Measurements from ENCODE around the gene ARID2. TPM values are rescaled to one million over a fixed set of nuclear protein-coding genes. Genes with fewer than 3 reads are reported as not detected.

Gene ARID2
- 10 to 100 TPM; 29.0 to 33.6 TPM for total RNA-seq

- ATAC-seq (replicated peaks) = peak; percentile 39
- H3K9me3 Mint-ChIP-seq = no peaks in the 10 kb centered on the region
- H3K36me3 Mint-ChIP-seq (ENCODE audit: low read depth) = peaks cover 44% of the 10 kb centered on the region
- peak within 1 kb of the TSS; percentile 99 for H3K27ac Mint-ChIP-seq
- no peaks in the 10 kb centered on the region for H3K27me3 Mint-ChIP-seq
- H3K4me3 Mint-ChIP-seq = peak within 1 kb of the TSS; percentile 84
- H3K4me1 Mint-ChIP-seq = peaks cover 10% of the 10 kb centered on the region
Observed at GRCh38 chr12:45729233-45730083, at the start of gene ARID2. Gene ARID2 (plus strand): TSS chr12:45729706. CDS start chr12:45729837, 131 bp downstream.

- H3K9me3 Mint-ChIP-seq = no peaks in the 10 kb centered on the region
- H3K27me3 Mint-ChIP-seq = peaks cover 3% of the 10 kb centered on the region
- no peaks in the 10 kb centered on the region for H3K4me1 Mint-ChIP-seq
- H3K36me3 Mint-ChIP-seq (ENCODE audit: low read depth) = no peaks in the 10 kb centered on the region
- ATAC-seq (replicated peaks) = no peak
- H3K27ac Mint-ChIP-seq = no peak overlapping the region
- H3K4me3 Mint-ChIP-seq = no peak overlapping the region
Observed at GRCh38 chr12:45680362-45680761, 49.1 kb upstream of the ARID2 start.

GRCh38 chr12:45681465-45681864, 48.0 kb upstream of the ARID2 start:
- H3K27me3 Mint-ChIP-seq = peaks cover 3% of the 10 kb centered on the region
- no peak overlapping the region for H3K27ac Mint-ChIP-seq
- H3K4me1 Mint-ChIP-seq = no peaks in the 10 kb centered on the region

GRCh38 chr12:45685680-45686079, 43.8 kb upstream of the ARID2 start:
- Mint-ChIP-seq H3K4me3 (no peak overlapping the region), H3K4me1 (no peaks in the 10 kb centered on the region), H3K36me3 (ENCODE audit: low read depth) (no peaks in the 10 kb centered on the region), H3K27ac (no peak overlapping the region), H3K27me3 (peaks cover 7% of the 10 kb centered on the region), H3K9me3 (no peaks in the 10 kb centered on the region)
- ATAC-seq (replicated peaks) = peak; percentile 62

More at GRCh38 chr12:45681465-45681864, 48.0 kb upstream of the ARID2 start:
- Mint-ChIP-seq H3K36me3 (ENCODE audit: low read depth) (no peaks in the 10 kb centered on the region), H3K4me3 (no peak overlapping the region), H3K9me3 (no peaks in the 10 kb centered on the region)
- ATAC-seq (replicated peaks) = peak; percentile 89

GRCh38 chr12:45687081-45688015, 42.2 kb upstream of the ARID2 start:
- Mint-ChIP-seq H3K36me3 (ENCODE audit: low read depth) (no peaks in the 10 kb centered on the region), H3K9me3 (no peaks in the 10 kb centered on the region), H3K4me3 (no peak overlapping the region), H3K27me3 (peaks cover 7% of the 10 kb centered on the region), H3K27ac (no peak overlapping the region), H3K4me1 (no peaks in the 10 kb centered on the region)
- ATAC-seq (replicated peaks) = peak; percentile 74

GRCh38 chr12:45688183-45688582, 41.3 kb upstream of the ARID2 start:
- no peak overlapping the region for H3K27ac Mint-ChIP-seq
- H3K4me1 Mint-ChIP-seq = no peaks in the 10 kb centered on the region
- no peak for ATAC-seq (replicated peaks)
- H3K36me3 Mint-ChIP-seq (ENCODE audit: low read depth) = no peaks in the 10 kb centered on the region
- peaks cover 7% of the 10 kb centered on the region for H3K27me3 Mint-ChIP-seq
- no peak overlapping the region for H3K4me3 Mint-ChIP-seq
- H3K9me3 Mint-ChIP-seq = no peaks in the 10 kb centered on the region

GRCh38 chr12:45695035-45695434, 34.5 kb upstream of the ARID2 start:
- Mint-ChIP-seq H3K36me3 (ENCODE audit: low read depth) (no peaks in the 10 kb centered on the region), H3K27ac (no peak overlapping the region), H3K4me1 (no peaks in the 10 kb centered on the region), H3K4me3 (no peak overlapping the region), H3K27me3 (no peaks in the 10 kb centered on the region), H3K9me3 (no peaks in the 10 kb centered on the region)
- ATAC-seq (replicated peaks) = no peak

- no peak overlapping the region for H3K4me3 Mint-ChIP-seq
Observed at GRCh38 chr12:45695606-45696005, 33.9 kb upstream of the ARID2 start.

GRCh38 chr12:45696049-45696448, 33.5 kb upstream of the ARID2 start:
- Mint-ChIP-seq H3K9me3 (no peaks in the 10 kb centered on the region), H3K27ac (no peak overlapping the region), H3K4me3 (no peak overlapping the region), H3K27me3 (no peaks in the 10 kb centered on the region), H3K4me1 (no peaks in the 10 kb centered on the region), H3K36me3 (ENCODE audit: low read depth) (no peaks in the 10 kb centered on the region)
- ATAC-seq (replicated peaks) = no peak

More at GRCh38 chr12:45695606-45696005, 33.9 kb upstream of the ARID2 start:
- H3K9me3 Mint-ChIP-seq = no peaks in the 10 kb centered on the region
- no peak for ATAC-seq (replicated peaks)
- H3K27me3 Mint-ChIP-seq = no peaks in the 10 kb centered on the region
- H3K36me3 Mint-ChIP-seq (ENCODE audit: low read depth) = no peaks in the 10 kb centered on the region
- no peak overlapping the region for H3K27ac Mint-ChIP-seq
- H3K4me1 Mint-ChIP-seq = no peaks in the 10 kb centered on the region

- H3K27me3 Mint-ChIP-seq = no peaks in the 10 kb centered on the region
- no peaks in the 10 kb centered on the region for H3K4me1 Mint-ChIP-seq
- H3K9me3 Mint-ChIP-seq = no peaks in the 10 kb centered on the region
- H3K27ac Mint-ChIP-seq = no peak overlapping the region
- no peaks in the 10 kb centered on the region for H3K36me3 Mint-ChIP-seq (ENCODE audit: low read depth)
- ATAC-seq (replicated peaks) = no peak
- H3K4me3 Mint-ChIP-seq = no peak overlapping the region
Observed at GRCh38 chr12:45697371-45697770, 32.1 kb upstream of the ARID2 start.

GRCh38 chr12:45701296-45701695, 28.2 kb upstream of the ARID2 start:
- no peak for ATAC-seq (replicated peaks)
- Mint-ChIP-seq H3K4me1 (no peaks in the 10 kb centered on the region), H3K27me3 (no peaks in the 10 kb centered on the region), H3K36me3 (ENCODE audit: low read depth) (no peaks in the 10 kb centered on the region), H3K27ac (no peak overlapping the region), H3K9me3 (no peaks in the 10 kb centered on the region), H3K4me3 (no peak overlapping the region)

GRCh38 chr12:45703942-45704341, 25.6 kb upstream of the ARID2 start:
- H3K27ac Mint-ChIP-seq = no peak overlapping the region
- H3K9me3 Mint-ChIP-seq = no peaks in the 10 kb centered on the region
- H3K4me3 Mint-ChIP-seq = no peak overlapping the region
- ATAC-seq (replicated peaks) = no peak
- H3K4me1 Mint-ChIP-seq = no peaks in the 10 kb centered on the region
- no peaks in the 10 kb centered on the region for H3K27me3 Mint-ChIP-seq
- H3K36me3 Mint-ChIP-seq (ENCODE audit: low read depth) = no peaks in the 10 kb centered on the region

GRCh38 chr12:45704968-45705367, 24.5 kb upstream of the ARID2 start:
- H3K4me1 Mint-ChIP-seq = no peaks in the 10 kb centered on the region
- ATAC-seq (replicated peaks) = no peak
- H3K27ac Mint-ChIP-seq = no peak overlapping the region
- no peaks in the 10 kb centered on the region for H3K36me3 Mint-ChIP-seq (ENCODE audit: low read depth)
- no peaks in the 10 kb centered on the region for H3K9me3 Mint-ChIP-seq
- H3K27me3 Mint-ChIP-seq = no peaks in the 10 kb centered on the region
- H3K4me3 Mint-ChIP-seq = no peak overlapping the region

- no peaks in the 10 kb centered on the region for H3K4me1 Mint-ChIP-seq
- H3K27ac Mint-ChIP-seq = no peak overlapping the region
- no peaks in the 10 kb centered on the region for H3K36me3 Mint-ChIP-seq (ENCODE audit: low read depth)
- H3K4me3 Mint-ChIP-seq = no peak overlapping the region
- H3K27me3 Mint-ChIP-seq = no peaks in the 10 kb centered on the region
- H3K9me3 Mint-ChIP-seq = no peaks in the 10 kb centered on the region
- ATAC-seq (replicated peaks) = no peak
Observed at GRCh38 chr12:45705404-45705803, 24.1 kb upstream of the ARID2 start.

Measured in activated T-helper 17 cell treated with anti-CD3 and anti-CD28 coated beads, Interleukin-2, amount 50 U/mL, for 72 hours (primary cell).